ENCODE data around the gene MUC6.

MUC6 gene

GRCh38 chr11:1036303-1036923, at the start of gene MUC6:
Gene MUC6, minus strand, starts transcription at chr11:1036718. Its CDS starts 63 bp downstream, at chr11:1036655.
- no peak for DNase-seq (ENCODE audit: low spot score)

GRCh38 chr11:1085440-1086170, 49.1 kb upstream of the MUC6 start:
- no peak for DNase-seq (ENCODE audit: low spot score)

GRCh38 chr11:1084561-1085439, 48.3 kb upstream of the MUC6 start:
- no peak for DNase-seq (ENCODE audit: low spot score)

GRCh38 chr11:1083621-1084551, 47.4 kb upstream of the MUC6 start:
- DNase-seq (ENCODE audit: low spot score): no peak

- DNase-seq (ENCODE audit: low spot score): no peak
These were observed 46.5 kb upstream of the MUC6 start for GRCh38 chr11:1082728-1083620.

- no peak for DNase-seq (ENCODE audit: low spot score)
These were observed 45.8 kb upstream of the MUC6 start for GRCh38 chr11:1082346-1082727.

GRCh38 chr11:1081601-1082311, 45.2 kb upstream of the MUC6 start:
- DNase-seq (ENCODE audit: low spot score): no peak

GRCh38 chr11:1078191-1078601, 41.7 kb upstream of the MUC6 start:
- no peak for DNase-seq (ENCODE audit: low spot score)

- DNase-seq (ENCODE audit: low spot score): no peak
These were observed 41.0 kb upstream of the MUC6 start for GRCh38 chr11:1077417-1078119.

- DNase-seq (ENCODE audit: low spot score): no peak
These were observed 40.5 kb upstream of the MUC6 start for GRCh38 chr11:1077033-1077416.

- no peak for DNase-seq (ENCODE audit: low spot score)
These were observed 39.6 kb upstream of the MUC6 start for GRCh38 chr11:1076061-1076665.

- DNase-seq (ENCODE audit: low spot score): no peak
These were observed 38.9 kb upstream of the MUC6 start for GRCh38 chr11:1075341-1075911.

GRCh38 chr11:1074244-1075221, 38.0 kb upstream of the MUC6 start, which contains the start of gene MUC2:
Gene MUC2, plus strand, starts transcription at chr11:1074874.
- no peak for DNase-seq (ENCODE audit: low spot score)

- no peak for DNase-seq (ENCODE audit: low spot score)
These were observed 37.3 kb upstream of the MUC6 start for GRCh38 chr11:1073851-1074243.

GRCh38 chr11:1073261-1073724, 36.8 kb upstream of the MUC6 start:
- DNase-seq (ENCODE audit: low spot score): peak; percentile 56

- DNase-seq (ENCODE audit: low spot score): no peak
These were observed 36.3 kb upstream of the MUC6 start for GRCh38 chr11:1072821-1073231.
